GM18951 (cell line): ENCODE data around the gene MAN1C1.

ENCODE experiments used
- POLR2A ChIP-seq: IDR thresholded peaks from 4 replicates; pipeline ENCODE4 v1.6.1; 2011; ENCODE audit warnings: mild to moderate bottlenecking; ENCODE audit not compliant: insufficient read length, insufficient read depth; ENCODE audit errors: extremely low read depth
- in situ Hi-C: fragments of 300-500 bp; cut with MboI; formaldehyde crosslinking; loops from one replicate; pipeline ENCODE4 v1.12.0; 2022; ENCODE audit warnings: low sequenced_read_pairs, mixed read lengths, inconsistent platforms; ENCODE audit not compliant: unreplicated experiment

Gene MAN1C1

GRCh38 chr1:25723250-25723880 is 106.8 kb downstream of the MAN1C1 start:
- no peak for TF ChIP-seq POLR2A
- in situ Hi-C loops, result no loop called here

GRCh38 chr1:25724201-25724600 is 107.6 kb downstream of the MAN1C1 start:
- in situ Hi-C loops, result no loop called here
- TF ChIP-seq POLR2A, result no peak

GRCh38 chr1:25724966-25725365 is 108.4 kb downstream of the MAN1C1 start:
- no peak for TF ChIP-seq POLR2A
- in situ Hi-C loops, result no loop called here

GRCh38 chr1:25725482-25725881 is 108.9 kb downstream of the MAN1C1 start:
- no peak for TF ChIP-seq POLR2A
- in situ Hi-C loops, result no loop called here

- no peak for TF ChIP-seq POLR2A
- in situ Hi-C loops, result no loop called here
Observed at GRCh38 chr1:25727088-25727487, 110.5 kb downstream of the MAN1C1 start.

- no peak for TF ChIP-seq POLR2A
- in situ Hi-C loops, result no loop called here
Observed at GRCh38 chr1:25727635-25728286, 111.2 kb downstream of the MAN1C1 start.

GRCh38 chr1:25728301-25728935 is 111.8 kb downstream of the MAN1C1 start:
- TF ChIP-seq POLR2A, result no peak
- in situ Hi-C loops, result no loop called here

GRCh38 chr1:25729045-25729444 is 112.5 kb downstream of the MAN1C1 start:
- in situ Hi-C loops, result no loop called here
- no peak for TF ChIP-seq POLR2A

- TF ChIP-seq POLR2A, result no peak
- in situ Hi-C loops, result no loop called here
Observed at GRCh38 chr1:25729790-25730644, 113.4 kb downstream of the MAN1C1 start.

GRCh38 chr1:25731148-25731547 is 114.6 kb downstream of the MAN1C1 start:
- in situ Hi-C loops, result no loop called here
- no peak for TF ChIP-seq POLR2A

- in situ Hi-C loops, result no loop called here
- TF ChIP-seq POLR2A, result no peak
Observed at GRCh38 chr1:25731626-25732370, 115.2 kb downstream of the MAN1C1 start.

- no peak for TF ChIP-seq POLR2A
- in situ Hi-C loops, result no loop called here
Observed at GRCh38 chr1:25732821-25733220, 116.2 kb downstream of the MAN1C1 start.
